H1 (cell line): ENCODE measurements around the gene MAIP1. TPM values are rescaled to one million over a fixed set of nuclear protein-coding genes. Genes with fewer than 3 reads are reported as not detected.

Experiments used
- KDM5A ChIP-seq: fragments of 200-600 bp; IDR thresholded peaks from 2 replicates; pipeline ENCODE4 v1.7.1; 2012; ENCODE audit warnings: mild to moderate bottlenecking, low read length, inconsistent platforms, mixed read lengths
- SIRT6 ChIP-seq: IDR thresholded peaks from one replicate; pipeline ENCODE4 v1.7.1; 2012; ENCODE audit warnings: low read length, inconsistent platforms
- SRF ChIP-seq: IDR thresholded peaks from 2 replicates; pipeline ENCODE4 v1.6.1; 2011; ENCODE audit warnings: mild to moderate bottlenecking, low read depth, low read length, moderate library complexity
- TEAD4 ChIP-seq: IDR thresholded peaks from 2 replicates; pipeline ENCODE4 v1.6.1; 2012; ENCODE audit warnings: low read depth, low read length, inconsistent platforms, mixed read lengths
- polyA plus RNA-seq, 7 experiments: library from polyadenylated mRNA; depleted of rRNA in 3 of 7; stranded (reverse) in 5 of 7; unstranded in 2 of 7; fragments of >200 nt in 5 of 7; fragments of 200-250 nt in 2 of 7; gene quantifications; 1 replicate in 5 of 7; 2 replicates in 1 of 7; 4 replicates in 1 of 7; pipeline versions ENCODE4 v1.2.1 to v1.2.3, GENCODE V29; 2011 to 2013; ENCODE audit warnings: missing spikeins in 2 of 7, mixed read lengths in 2 of 7
- total RNA-seq: library from RNA; stranded (reverse); fragmentation: NEBNext Ultra II Directional; extraction: Animal tissue kit (Norgen Biotek cat#: 25700); gene quantifications from 2 replicates; pipeline ENCODE4 v1.2.1, GENCODE V29; 2021
- TF ChIP-seq, protein P1 (sequence below): fragments of 300-600 bp; sonication (generic); IDR thresholded peaks from 2 replicates; pipeline ENCODE4 v1.7.1; 2012; ENCODE audit warnings: low read length, moderate library complexity, mild to moderate bottlenecking, inconsistent platforms; ENCODE audit not compliant: insufficient replicate concordance

Gene MAIP1
- total and polyA plus RNA-seq, 2 of the 8 experiments (the other 6 are each of a cell fraction or from before 2014, with no cell fraction given) = 23.2 to 28.5 TPM

DNA sequence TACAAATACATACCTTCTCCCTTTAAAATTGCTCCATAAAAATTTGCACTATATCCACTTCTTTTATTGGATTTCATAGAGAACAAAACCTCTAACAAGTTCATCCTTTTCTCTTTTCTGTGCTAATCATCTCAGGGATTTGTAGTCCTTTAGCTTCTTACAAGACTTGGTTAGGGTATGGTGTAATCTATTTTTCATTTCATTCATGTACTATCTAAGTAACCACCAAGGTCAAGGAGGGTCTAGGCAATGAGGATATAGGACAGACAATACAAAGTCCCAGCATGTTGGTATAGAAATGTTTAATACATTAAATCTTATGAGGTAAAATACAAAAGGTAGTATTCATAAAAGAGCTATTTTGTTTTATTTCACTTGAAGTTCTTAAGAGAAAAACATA, 26.8 kb upstream of the MAIP1 start (continued):
- TF ChIP-seq, protein P1, sequence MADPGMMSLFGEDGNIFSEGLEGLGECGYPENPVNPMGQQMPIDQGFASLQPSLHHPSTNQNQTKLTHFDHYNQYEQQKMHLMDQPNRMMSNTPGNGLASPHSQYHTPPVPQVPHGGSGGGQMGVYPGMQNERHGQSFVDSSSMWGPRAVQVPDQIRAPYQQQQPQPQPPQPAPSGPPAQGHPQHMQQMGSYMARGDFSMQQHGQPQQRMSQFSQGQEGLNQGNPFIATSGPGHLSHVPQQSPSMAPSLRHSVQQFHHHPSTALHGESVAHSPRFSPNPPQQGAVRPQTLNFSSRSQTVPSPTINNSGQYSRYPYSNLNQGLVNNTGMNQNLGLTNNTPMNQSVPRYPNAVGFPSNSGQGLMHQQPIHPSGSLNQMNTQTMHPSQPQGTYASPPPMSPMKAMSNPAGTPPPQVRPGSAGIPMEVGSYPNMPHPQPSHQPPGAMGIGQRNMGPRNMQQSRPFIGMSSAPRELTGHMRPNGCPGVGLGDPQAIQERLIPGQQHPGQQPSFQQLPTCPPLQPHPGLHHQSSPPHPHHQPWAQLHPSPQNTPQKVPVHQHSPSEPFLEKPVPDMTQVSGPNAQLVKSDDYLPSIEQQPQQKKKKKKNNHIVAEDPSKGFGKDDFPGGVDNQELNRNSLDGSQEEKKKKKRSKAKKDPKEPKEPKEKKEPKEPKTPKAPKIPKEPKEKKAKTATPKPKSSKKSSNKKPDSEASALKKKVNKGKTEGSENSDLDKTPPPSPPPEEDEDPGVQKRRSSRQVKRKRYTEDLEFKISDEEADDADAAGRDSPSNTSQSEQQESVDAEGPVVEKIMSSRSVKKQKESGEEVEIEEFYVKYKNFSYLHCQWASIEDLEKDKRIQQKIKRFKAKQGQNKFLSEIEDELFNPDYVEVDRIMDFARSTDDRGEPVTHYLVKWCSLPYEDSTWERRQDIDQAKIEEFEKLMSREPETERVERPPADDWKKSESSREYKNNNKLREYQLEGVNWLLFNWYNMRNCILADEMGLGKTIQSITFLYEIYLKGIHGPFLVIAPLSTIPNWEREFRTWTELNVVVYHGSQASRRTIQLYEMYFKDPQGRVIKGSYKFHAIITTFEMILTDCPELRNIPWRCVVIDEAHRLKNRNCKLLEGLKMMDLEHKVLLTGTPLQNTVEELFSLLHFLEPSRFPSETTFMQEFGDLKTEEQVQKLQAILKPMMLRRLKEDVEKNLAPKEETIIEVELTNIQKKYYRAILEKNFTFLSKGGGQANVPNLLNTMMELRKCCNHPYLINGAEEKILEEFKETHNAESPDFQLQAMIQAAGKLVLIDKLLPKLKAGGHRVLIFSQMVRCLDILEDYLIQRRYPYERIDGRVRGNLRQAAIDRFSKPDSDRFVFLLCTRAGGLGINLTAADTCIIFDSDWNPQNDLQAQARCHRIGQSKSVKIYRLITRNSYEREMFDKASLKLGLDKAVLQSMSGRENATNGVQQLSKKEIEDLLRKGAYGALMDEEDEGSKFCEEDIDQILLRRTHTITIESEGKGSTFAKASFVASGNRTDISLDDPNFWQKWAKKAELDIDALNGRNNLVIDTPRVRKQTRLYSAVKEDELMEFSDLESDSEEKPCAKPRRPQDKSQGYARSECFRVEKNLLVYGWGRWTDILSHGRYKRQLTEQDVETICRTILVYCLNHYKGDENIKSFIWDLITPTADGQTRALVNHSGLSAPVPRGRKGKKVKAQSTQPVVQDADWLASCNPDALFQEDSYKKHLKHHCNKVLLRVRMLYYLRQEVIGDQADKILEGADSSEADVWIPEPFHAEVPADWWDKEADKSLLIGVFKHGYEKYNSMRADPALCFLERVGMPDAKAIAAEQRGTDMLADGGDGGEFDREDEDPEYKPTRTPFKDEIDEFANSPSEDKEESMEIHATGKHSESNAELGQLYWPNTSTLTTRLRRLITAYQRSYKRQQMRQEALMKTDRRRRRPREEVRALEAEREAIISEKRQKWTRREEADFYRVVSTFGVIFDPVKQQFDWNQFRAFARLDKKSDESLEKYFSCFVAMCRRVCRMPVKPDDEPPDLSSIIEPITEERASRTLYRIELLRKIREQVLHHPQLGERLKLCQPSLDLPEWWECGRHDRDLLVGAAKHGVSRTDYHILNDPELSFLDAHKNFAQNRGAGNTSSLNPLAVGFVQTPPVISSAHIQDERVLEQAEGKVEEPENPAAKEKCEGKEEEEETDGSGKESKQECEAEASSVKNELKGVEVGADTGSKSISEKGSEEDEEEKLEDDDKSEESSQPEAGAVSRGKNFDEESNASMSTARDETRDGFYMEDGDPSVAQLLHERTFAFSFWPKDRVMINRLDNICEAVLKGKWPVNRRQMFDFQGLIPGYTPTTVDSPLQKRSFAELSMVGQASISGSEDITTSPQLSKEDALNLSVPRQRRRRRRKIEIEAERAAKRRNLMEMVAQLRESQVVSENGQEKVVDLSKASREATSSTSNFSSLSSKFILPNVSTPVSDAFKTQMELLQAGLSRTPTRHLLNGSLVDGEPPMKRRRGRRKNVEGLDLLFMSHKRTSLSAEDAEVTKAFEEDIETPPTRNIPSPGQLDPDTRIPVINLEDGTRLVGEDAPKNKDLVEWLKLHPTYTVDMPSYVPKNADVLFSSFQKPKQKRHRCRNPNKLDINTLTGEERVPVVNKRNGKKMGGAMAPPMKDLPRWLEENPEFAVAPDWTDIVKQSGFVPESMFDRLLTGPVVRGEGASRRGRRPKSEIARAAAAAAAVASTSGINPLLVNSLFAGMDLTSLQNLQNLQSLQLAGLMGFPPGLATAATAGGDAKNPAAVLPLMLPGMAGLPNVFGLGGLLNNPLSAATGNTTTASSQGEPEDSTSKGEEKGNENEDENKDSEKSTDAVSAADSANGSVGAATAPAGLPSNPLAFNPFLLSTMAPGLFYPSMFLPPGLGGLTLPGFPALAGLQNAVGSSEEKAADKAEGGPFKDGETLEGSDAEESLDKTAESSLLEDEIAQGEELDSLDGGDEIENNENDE = no peak
- TF ChIP-seq SIRT6 (no peak), SRF (no peak), TEAD4 (no peak), KDM5A (no peak)
